Mammary epithelial cell (primary cell): ENCODE data around the gene UBXN11.

Source experiments
- CTCF ChIP-seq, 2 donors: IDR thresholded peaks in 1 of 2; conservative IDR thresholded peaks in 1 of 2; 2 replicates each; pipeline ENCODE4 v1.5.1; 2011 to 2012; ENCODE audit warnings: inconsistent platforms in 2 of 2, low read length in 2 of 2, mild to moderate bottlenecking in 2 of 2, control low read depth in 1 of 2, low read depth in 1 of 2; ENCODE audit not compliant: insufficient read depth in 1 of 2; ENCODE audit errors: extremely low read depth in 1 of 2
- EZH2 ChIP-seq: IDR thresholded peaks from 2 replicates; pipeline ENCODE4 v1.6.1; 2012; ENCODE audit warnings: low read length, inconsistent platforms, borderline replicate concordance

- TF ChIP-seq CTCF (conservative IDR thresholded peaks at IDR 0.05 in 1 of 2, IDR thresholded peaks at IDR 0.05 in 1 of 2; ENCODE audit: extremely low read depth in 1 of 2, insufficient read depth in 1 of 2, low read depth in 1 of 2, low read length in 2 of 2) (no peak), EZH2 (no peak)
Measured at GRCh38 chr1:26315874-26316850, 9.7 kb upstream of the UBXN11 start.
